ENCODE data around the gene DEFB112.

DEFB112 gene

DNA sequence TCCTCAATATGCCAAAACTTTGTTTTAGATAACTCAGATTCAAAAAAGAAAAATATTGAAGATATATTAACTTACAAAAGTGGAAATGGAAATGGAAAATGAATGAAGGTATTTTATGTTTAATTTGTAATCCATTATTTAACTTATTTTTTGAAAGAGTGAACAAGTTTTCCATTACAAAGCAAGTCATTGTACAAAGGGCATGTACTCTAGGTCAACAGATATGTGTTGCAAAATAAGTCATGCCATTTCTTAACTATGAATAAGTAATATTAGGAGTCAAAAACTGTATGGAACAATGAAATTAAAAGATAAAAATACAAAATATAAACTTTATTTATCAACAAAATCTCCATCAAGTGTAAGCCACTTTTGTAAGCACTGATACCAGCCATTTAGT, 54.5 kb downstream of the DEFB112 start:
- no peak for DNase-seq (ENCODE audit: low spot score)
